OCI-LY1 (cell line): ENCODE results near the gene KIAA1328.

Source experiments
- H2AFZ ChIP-seq: fragments of 200-600 bp; sonication (generic), shearing (Covaris generic); 2 replicates; pipeline ENCODE4 v1.6.0; 2014; ENCODE audit warnings: antibody characterized with exemption, mild to moderate bottlenecking, low read length
- H3F3A ChIP-seq: fragments of 200-600 bp; sonication (generic), shearing (Covaris generic); 2 replicates; pipeline ENCODE4 v1.6.0; 2014; ENCODE audit warnings: mild to moderate bottlenecking, antibody characterized with exemption, low read length, moderate library complexity; ENCODE audit not compliant: insufficient read depth
- H3K27ac ChIP-seq: fragments of 200-600 bp; sonication (generic); 2 replicates; pipeline ENCODE4 v1.5.1; 2014; ENCODE audit warnings: low read length, mixed run types, mild to moderate bottlenecking, low read depth; ENCODE audit not compliant: poor library complexity, severe bottlenecking
- H3K27me3 ChIP-seq: fragments of 200-600 bp; sonication (generic); 2 replicates; pipeline ENCODE4 v1.6.0; 2014; ENCODE audit warnings: antibody characterized with exemption, mild to moderate bottlenecking, low read length, moderate library complexity; ENCODE audit not compliant: insufficient read depth
- H3K36me3 ChIP-seq: fragments of 200-600 bp; sonication (generic); 2 replicates; pipeline ENCODE4 v1.6.1; 2014; ENCODE audit warnings: mild to moderate bottlenecking, antibody characterized with exemption, low read length, moderate library complexity, mixed read lengths; ENCODE audit not compliant: insufficient read depth
- H3K4me1 ChIP-seq: fragments of 200-600 bp; sonication (generic); 2 replicates; pipeline ENCODE4 v1.5.1; 2014; ENCODE audit warnings: mild to moderate bottlenecking, low read length, moderate library complexity; ENCODE audit not compliant: insufficient read depth, severe bottlenecking
- H3K4me2 ChIP-seq: fragments of 200-600 bp; sonication (generic), shearing (Covaris generic); 2 replicates; pipeline ENCODE4 v1.6.1; 2014; ENCODE audit warnings: low read length
- H3K4me3 ChIP-seq: fragments of 200-600 bp; sonication (generic); 2 replicates; pipeline ENCODE4 v1.5.1; 2014; ENCODE audit warnings: low read length, low read depth, mild to moderate bottlenecking, mixed read lengths; ENCODE audit not compliant: poor library complexity, severe bottlenecking
- H3K79me2 ChIP-seq: fragments of 200-600 bp; shearing (Covaris generic); 2 replicates; pipeline ENCODE4 v1.6.1; 2016; ENCODE audit warnings: mixed run types, low read length, mixed read lengths; ENCODE audit not compliant: insufficient read depth
- H3K9ac ChIP-seq: fragments of 200-600 bp; sonication (generic), shearing (Covaris generic); 2 replicates; pipeline ENCODE4 v1.6.1; 2014; ENCODE audit warnings: mild to moderate bottlenecking, low read length, mixed read lengths
- H3K9me2 ChIP-seq: fragments of 200-600 bp; sonication (generic), shearing (Covaris generic); 2 replicates; pipeline ENCODE4 v1.6.1; 2014; ENCODE audit warnings: low read depth, mild to moderate bottlenecking, low read length, mixed read lengths
- H3K9me3 ChIP-seq: fragments of 200-600 bp; shearing (Covaris generic); 2 replicates; pipeline ENCODE4 v1.6.1; 2014; ENCODE audit warnings: low read length, mixed read lengths
- H4K20me1 ChIP-seq: fragments of 200-600 bp; sonication (generic), shearing (Covaris generic); 2 replicates; pipeline ENCODE4 v1.6.0; 2016; ENCODE audit warnings: mild to moderate bottlenecking, low read length; ENCODE audit not compliant: insufficient read depth
- EZH2 ChIP-seq: fragments of 200-600 bp; sonication (generic), shearing (Covaris generic); IDR thresholded peaks from 2 replicates; pipeline ENCODE4 v1.8.0; 2017; ENCODE audit warnings: borderline replicate concordance, mixed run types, mild to moderate bottlenecking, antibody characterized with exemption, low read length, moderate library complexity, mixed read lengths
- TF ChIP-seq, protein P1 (sequence below): fragments of 200-600 bp; sonication (generic), shearing (Covaris generic); IDR thresholded peaks from 2 replicates; pipeline ENCODE4 v1.5.1; 2017; ENCODE audit warnings: mild to moderate bottlenecking, antibody characterized with exemption, low read length, moderate library complexity, mixed read lengths

KIAA1328 gene

GRCh38 chr18:37244618-37245017 lies 415.7 kb downstream of the KIAA1328 start:
- Histone ChIP-seq H3K79me2 (no peaks in the 10 kb centered on the region), H3K4me3 (no peak overlapping the region), H4K20me1 (no peaks in the 10 kb centered on the region), H3K9me2 (no peaks in the 10 kb centered on the region), H3K4me2 (no peak overlapping the region), H3K27ac (no peak overlapping the region), H3K36me3 (no peaks in the 10 kb centered on the region), H3K27me3 (0 out of 2 replicates have a peak, but pooled peaks cover 5% of the 10 kb centered on the region), H3F3A (no peaks in the 10 kb centered on the region), H2AFZ (no peak overlapping the region), H3K9ac (no peak overlapping the region), H3K4me1 (no peaks in the 10 kb centered on the region), H3K9me3 (no peaks in the 10 kb centered on the region)
- TF ChIP-seq, protein P1, sequence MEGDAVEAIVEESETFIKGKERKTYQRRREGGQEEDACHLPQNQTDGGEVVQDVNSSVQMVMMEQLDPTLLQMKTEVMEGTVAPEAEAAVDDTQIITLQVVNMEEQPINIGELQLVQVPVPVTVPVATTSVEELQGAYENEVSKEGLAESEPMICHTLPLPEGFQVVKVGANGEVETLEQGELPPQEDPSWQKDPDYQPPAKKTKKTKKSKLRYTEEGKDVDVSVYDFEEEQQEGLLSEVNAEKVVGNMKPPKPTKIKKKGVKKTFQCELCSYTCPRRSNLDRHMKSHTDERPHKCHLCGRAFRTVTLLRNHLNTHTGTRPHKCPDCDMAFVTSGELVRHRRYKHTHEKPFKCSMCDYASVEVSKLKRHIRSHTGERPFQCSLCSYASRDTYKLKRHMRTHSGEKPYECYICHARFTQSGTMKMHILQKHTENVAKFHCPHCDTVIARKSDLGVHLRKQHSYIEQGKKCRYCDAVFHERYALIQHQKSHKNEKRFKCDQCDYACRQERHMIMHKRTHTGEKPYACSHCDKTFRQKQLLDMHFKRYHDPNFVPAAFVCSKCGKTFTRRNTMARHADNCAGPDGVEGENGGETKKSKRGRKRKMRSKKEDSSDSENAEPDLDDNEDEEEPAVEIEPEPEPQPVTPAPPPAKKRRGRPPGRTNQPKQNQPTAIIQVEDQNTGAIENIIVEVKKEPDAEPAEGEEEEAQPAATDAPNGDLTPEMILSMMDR = no peak
- no peak for TF ChIP-seq EZH2

DNA sequence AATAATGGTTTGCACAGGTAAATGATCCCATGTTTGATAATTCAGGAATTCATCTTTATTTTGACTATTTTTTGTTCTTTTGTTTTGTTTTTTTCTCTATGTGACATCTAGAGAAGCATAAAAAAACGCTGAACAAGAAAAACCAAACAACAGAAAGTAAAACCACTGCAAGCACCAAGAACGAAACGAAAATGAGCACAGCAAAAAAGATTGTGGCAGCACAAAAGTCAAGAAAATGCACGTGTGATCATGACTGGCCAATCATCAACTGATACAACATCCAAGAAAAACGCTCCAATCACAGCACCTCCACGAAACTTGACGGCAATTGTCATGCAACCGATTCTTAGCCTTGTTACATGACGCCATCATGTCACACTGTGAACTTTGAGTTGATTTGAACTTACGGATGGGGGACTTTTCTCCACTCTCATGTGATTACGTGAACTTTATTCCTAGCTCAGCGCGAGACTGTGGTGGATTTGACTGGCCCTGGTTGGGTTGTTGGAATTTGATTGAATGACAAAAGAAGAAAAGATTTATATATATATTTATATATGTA lies 417.9 kb downstream of the KIAA1328 start:
- TF ChIP-seq EZH2 = no peak
- TF ChIP-seq, protein P1 = no peak
- H3K9me3 ChIP-seq = no peaks in the 10 kb centered on the region
- H3K4me2 ChIP-seq = no peak overlapping the region
- H3K9me2 ChIP-seq = no peaks in the 10 kb centered on the region
- no peak overlapping the region for H3K27ac ChIP-seq
- H3F3A ChIP-seq = no peaks in the 10 kb centered on the region
- H3K9ac ChIP-seq = no peak overlapping the region
- no peaks in the 10 kb centered on the region for H3K79me2 ChIP-seq
- no peak overlapping the region for H2AFZ ChIP-seq
- H3K4me3 ChIP-seq = no peak overlapping the region
- no peaks in the 10 kb centered on the region for H3K4me1 ChIP-seq
- no peaks in the 10 kb centered on the region for H3K36me3 ChIP-seq
- no peaks in the 10 kb centered on the region for H4K20me1 ChIP-seq
- H3K27me3 ChIP-seq = no peaks in the 10 kb centered on the region

- Histone ChIP-seq H3K36me3 (no peaks in the 10 kb centered on the region), H3K9ac (no peak overlapping the region), H3K27ac (no peak overlapping the region), H3K9me3 (no peaks in the 10 kb centered on the region), H3K4me2 (no peak overlapping the region), H3K27me3 (no peaks in the 10 kb centered on the region), H3K4me3 (no peak overlapping the region), H3K79me2 (no peaks in the 10 kb centered on the region), H3F3A (no peaks in the 10 kb centered on the region), H2AFZ (no peak overlapping the region), H4K20me1 (no peaks in the 10 kb centered on the region), H3K4me1 (no peaks in the 10 kb centered on the region), H3K9me2 (no peaks in the 10 kb centered on the region)
- TF ChIP-seq EZH2 = no peak
- TF ChIP-seq, protein P1 = no peak
These were observed 418.7 kb downstream of the KIAA1328 start for GRCh38 chr18:37247497-37248161.
